Measurements from ENCODE around the gene ARL14EP. TPM values are rescaled to one million over a fixed set of nuclear protein-coding genes. Genes with fewer than 3 reads are reported as not detected.

Gene ARL14EP
- total RNA-seq, 4 donors from 2014 or later: 7.9 to 24.7 (median 16.0) TPM

GRCh38 chr11:30357872-30358271 is 35.0 kb downstream of the ARL14EP start:
- DNase-seq: no peak
- H3K4me1 ChIP-seq: no peaks in the 10 kb centered on the region
- TF ChIP-seq POLR2A (IDR thresholded peaks at IDR 0.05) (no peak), POLR2AphosphoS5 (IDR thresholded peaks at IDR 0.05) (no peak), EP300 (IDR thresholded peaks at IDR 0.05; ENCODE audit: low read depth) (no peak)
- TF ChIP-seq, protein P1, sequence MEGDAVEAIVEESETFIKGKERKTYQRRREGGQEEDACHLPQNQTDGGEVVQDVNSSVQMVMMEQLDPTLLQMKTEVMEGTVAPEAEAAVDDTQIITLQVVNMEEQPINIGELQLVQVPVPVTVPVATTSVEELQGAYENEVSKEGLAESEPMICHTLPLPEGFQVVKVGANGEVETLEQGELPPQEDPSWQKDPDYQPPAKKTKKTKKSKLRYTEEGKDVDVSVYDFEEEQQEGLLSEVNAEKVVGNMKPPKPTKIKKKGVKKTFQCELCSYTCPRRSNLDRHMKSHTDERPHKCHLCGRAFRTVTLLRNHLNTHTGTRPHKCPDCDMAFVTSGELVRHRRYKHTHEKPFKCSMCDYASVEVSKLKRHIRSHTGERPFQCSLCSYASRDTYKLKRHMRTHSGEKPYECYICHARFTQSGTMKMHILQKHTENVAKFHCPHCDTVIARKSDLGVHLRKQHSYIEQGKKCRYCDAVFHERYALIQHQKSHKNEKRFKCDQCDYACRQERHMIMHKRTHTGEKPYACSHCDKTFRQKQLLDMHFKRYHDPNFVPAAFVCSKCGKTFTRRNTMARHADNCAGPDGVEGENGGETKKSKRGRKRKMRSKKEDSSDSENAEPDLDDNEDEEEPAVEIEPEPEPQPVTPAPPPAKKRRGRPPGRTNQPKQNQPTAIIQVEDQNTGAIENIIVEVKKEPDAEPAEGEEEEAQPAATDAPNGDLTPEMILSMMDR (IDR thresholded peaks at IDR 0.05): no peak
- no peaks in the 10 kb centered on the region for H3K9me3 ChIP-seq
- H3K27ac ChIP-seq: no peak overlapping the region
- H3K27me3 ChIP-seq: no peaks in the 10 kb centered on the region
- intact Hi-C loops (cut with DNase I; ENCODE audit: low total_unique reads) (no loop called here), in situ Hi-C loops (cut with MboI; ENCODE audit: low pct_ligation_motif_present in 1 of 4, low pct_unique_long_range_greater_than_20kb in 1 of 4, low sequenced_read_pairs in 3 of 4) (loop anchor here in 1 of 4 donors (25.0 kb wide), 1 partner anchor 554 kb away; no protein-coding TSS in a partner anchor)
- H3K4me3 ChIP-seq: no peak overlapping the region
- WGBS, 2 donors (ENCODE audit: low coverage in 1 of 2): 36% methylated on average over 1 of the region's 1 CpG; no CpG with 5 or more reads in 1 of the 2 donors
- H3K36me3 ChIP-seq: no peaks in the 10 kb centered on the region

GRCh38 chr11:30358536-30358935 is 35.6 kb downstream of the ARL14EP start:
- TF ChIP-seq, protein P1 (IDR thresholded peaks at IDR 0.05): no peak
- no peak for TF ChIP-seq EP300 (IDR thresholded peaks at IDR 0.05; ENCODE audit: low read depth)
- no peak for TF ChIP-seq POLR2AphosphoS5 (IDR thresholded peaks at IDR 0.05)
- TF ChIP-seq POLR2A (IDR thresholded peaks at IDR 0.05): no peak
- no peak overlapping the region for H3K4me3 ChIP-seq
- no peak for DNase-seq
- H3K36me3 ChIP-seq: no peaks in the 10 kb centered on the region
- H3K27me3 ChIP-seq: no peaks in the 10 kb centered on the region
- in situ Hi-C loops (cut with MboI; ENCODE audit: low pct_ligation_motif_present in 1 of 4, low pct_unique_long_range_greater_than_20kb in 1 of 4, low sequenced_read_pairs in 3 of 4): loop anchor here in 1 of 4 donors (25.0 kb wide), 1 partner anchor 554 kb away; no protein-coding TSS in a partner anchor
- WGBS, 2 donors (ENCODE audit: low coverage in 1 of 2): 73 to 94% methylated on average over 2 of the region's 2 CpGs
- H3K4me1 ChIP-seq: no peaks in the 10 kb centered on the region
- intact Hi-C loops (cut with DNase I; ENCODE audit: low total_unique reads): no loop called here
- H3K9me3 ChIP-seq: no peaks in the 10 kb centered on the region
- H3K27ac ChIP-seq: no peak overlapping the region

DNA sequence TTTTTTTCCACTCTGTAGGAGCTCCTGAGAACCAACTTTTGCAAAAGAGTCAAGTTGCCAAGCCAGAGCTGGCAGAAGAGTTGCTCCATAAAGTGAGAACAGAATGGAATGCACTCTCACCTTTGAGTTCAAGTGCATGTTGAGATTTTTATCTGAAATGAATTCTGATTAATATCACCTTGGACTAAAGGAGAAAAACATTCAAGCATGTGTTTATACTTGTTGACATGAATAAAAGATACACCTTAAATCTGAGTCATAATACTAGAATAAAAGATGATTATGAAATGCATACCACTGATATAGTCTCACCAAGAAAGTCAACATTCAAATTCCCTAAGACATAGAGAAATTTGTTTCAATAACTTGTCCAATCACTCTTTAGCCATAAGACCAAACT is 37.8 kb downstream of the ARL14EP start:
- DNase-seq: no peak
- in situ Hi-C loops (cut with MboI; ENCODE audit: low pct_ligation_motif_present in 1 of 4, low pct_unique_long_range_greater_than_20kb in 1 of 4, low sequenced_read_pairs in 3 of 4): loop anchor here in 2 of 4 donors (10.0 to 25.0 kb wide), 3 partner anchors 484 to 554 kb away; no protein-coding TSS in a partner anchor
- no peaks in the 10 kb centered on the region for H3K9me3 ChIP-seq
- H3K27ac ChIP-seq: no peak overlapping the region
- H3K4me3 ChIP-seq: no peak overlapping the region
- intact Hi-C loops (cut with DNase I; ENCODE audit: low total_unique reads): no loop called here
- no peaks in the 10 kb centered on the region for H3K36me3 ChIP-seq
- TF ChIP-seq POLR2A (IDR thresholded peaks at IDR 0.05) (no peak), EP300 (IDR thresholded peaks at IDR 0.05; ENCODE audit: low read depth) (no peak), POLR2AphosphoS5 (IDR thresholded peaks at IDR 0.05) (no peak)
- TF ChIP-seq, protein P1 (IDR thresholded peaks at IDR 0.05): no peak
- H3K4me1 ChIP-seq: no peaks in the 10 kb centered on the region
- no peaks in the 10 kb centered on the region for H3K27me3 ChIP-seq

DNA sequence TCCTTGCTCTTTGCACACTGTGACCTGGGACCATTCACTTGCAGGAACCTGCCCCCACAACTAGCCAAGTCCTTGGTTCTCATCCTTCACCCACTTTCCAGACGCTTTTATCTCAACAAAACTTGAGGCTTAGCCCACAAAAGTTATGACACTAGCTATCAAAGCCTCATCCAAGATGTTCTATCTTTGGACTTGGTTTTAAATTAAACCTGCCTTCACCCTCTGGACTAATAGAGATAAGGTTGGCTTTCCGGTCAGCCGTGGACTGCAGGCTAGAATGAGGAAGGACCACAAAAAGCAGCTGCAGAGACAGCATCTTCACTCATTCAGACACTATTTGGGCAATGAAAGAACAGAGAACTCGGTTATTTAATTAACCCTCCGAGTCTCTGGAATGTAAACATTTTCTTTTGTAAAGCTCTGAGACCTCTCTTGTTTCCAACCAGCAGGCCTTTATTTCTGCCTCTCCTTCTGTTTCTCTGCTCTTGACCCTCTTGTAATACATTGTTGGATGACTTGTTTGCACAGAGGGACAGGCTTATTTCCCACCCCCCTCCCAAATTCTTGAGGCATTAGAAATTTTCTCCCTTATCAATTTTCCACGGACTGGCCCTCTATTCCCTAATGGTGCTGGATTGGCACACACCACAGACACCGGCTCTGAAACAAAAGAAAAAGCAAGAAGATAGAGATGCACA is 41.4 kb downstream of the ARL14EP start:
- no peak overlapping the region for H3K4me3 ChIP-seq
- in situ Hi-C loops (cut with MboI; ENCODE audit: low pct_ligation_motif_present in 1 of 4, low pct_unique_long_range_greater_than_20kb in 1 of 4, low sequenced_read_pairs in 3 of 4): loop anchor here in 2 of 4 donors (10.0 to 25.0 kb wide), 3 partner anchors 481 to 551 kb away; no protein-coding TSS in a partner anchor
- TF ChIP-seq EP300 (IDR thresholded peaks at IDR 0.05; ENCODE audit: low read depth): no peak
- no peak for TF ChIP-seq POLR2A (IDR thresholded peaks at IDR 0.05)
- TF ChIP-seq, protein P1 (IDR thresholded peaks at IDR 0.05): no peak
- no peak for TF ChIP-seq POLR2AphosphoS5 (IDR thresholded peaks at IDR 0.05)
- no peaks in the 10 kb centered on the region for H3K9me3 ChIP-seq
- 56% methylated on average over 7 of the region's 7 CpGs; no CpG with 5 or more reads in 1 of the 2 donors for WGBS, 2 donors (ENCODE audit: low coverage in 1 of 2)
- H3K27me3 ChIP-seq: no peaks in the 10 kb centered on the region
- H3K4me1 ChIP-seq: no peaks in the 10 kb centered on the region
- no peaks in the 10 kb centered on the region for H3K36me3 ChIP-seq
- H3K27ac ChIP-seq: no peak overlapping the region
- no peak for DNase-seq
- intact Hi-C loops (cut with DNase I; ENCODE audit: low total_unique reads): no loop called here
